ENCODE measurements around the gene CATSPERD.
"Not testable (repeated sequence)": the region's sequence is repeated elsewhere in the genome, so short reads cannot be mapped to it uniquely, and the experiment has no call there.

CATSPERD gene

DNA sequence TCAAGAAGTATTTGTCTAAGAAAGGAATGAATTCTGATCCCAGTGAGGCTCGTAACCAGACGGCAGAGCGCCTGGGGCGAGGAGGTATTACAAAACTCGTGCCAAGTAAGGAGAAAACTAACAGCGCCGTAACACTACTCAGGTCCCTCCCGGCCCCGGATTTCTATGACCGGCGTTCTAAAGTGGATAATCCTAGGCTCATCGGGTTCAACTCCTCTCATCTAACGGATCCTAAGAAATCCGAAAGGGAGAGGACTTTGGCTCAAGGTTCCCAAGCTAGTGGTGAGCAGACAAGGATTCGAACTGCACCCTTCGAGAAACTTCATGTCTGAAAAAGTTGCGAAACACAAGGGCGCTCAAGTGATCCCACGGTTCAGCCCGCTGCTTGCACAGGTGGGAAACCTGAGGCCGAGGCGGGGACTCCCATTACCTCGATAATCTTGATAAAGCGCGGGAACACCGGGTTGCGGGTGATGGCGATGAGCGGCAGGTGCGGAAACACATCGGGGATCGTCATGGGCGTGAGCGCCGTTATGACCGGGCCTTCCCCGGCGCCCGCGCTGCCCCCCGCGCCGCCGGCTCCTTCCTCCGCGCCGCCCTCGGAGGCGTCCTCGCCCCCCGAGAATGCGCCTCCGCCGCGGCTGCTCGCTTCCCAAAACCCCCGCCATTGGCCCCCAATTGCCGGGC, 1.0 kb upstream of the CATSPERD start:
- DNase-seq (ENCODE audit: low read depth in 2 of 2): no peak

DNA sequence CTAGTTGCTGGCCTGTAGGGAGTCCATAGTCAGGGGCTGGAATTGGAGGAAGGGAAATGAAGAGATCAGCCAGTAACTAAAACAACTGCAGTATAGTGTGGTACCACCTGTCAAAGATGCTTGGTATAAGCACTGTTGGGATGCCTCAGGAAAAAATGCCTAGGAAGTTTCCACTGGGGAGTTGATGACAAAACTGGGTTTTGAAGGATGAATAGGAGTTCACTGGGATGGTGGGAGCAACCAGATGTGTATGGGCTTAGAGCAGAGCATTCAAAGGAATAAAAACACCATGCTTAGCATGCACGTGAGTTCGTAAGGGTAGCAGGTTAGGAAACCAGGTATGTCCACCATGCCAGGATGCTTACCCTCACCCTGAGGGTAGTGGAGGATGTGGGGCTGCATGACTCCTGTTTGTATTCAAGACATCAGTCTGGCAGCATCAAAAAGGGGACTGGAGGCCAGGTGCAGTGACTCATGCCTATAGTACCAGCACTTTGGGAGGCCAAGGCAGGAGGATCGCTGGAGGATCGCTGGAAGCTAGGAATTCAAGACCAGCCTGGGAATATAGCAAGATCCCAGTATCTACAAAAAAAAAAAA, 7.1 kb downstream of the CATSPERD start:
- DNase-seq (ENCODE audit: low read depth in 2 of 2): no peak

DNA sequence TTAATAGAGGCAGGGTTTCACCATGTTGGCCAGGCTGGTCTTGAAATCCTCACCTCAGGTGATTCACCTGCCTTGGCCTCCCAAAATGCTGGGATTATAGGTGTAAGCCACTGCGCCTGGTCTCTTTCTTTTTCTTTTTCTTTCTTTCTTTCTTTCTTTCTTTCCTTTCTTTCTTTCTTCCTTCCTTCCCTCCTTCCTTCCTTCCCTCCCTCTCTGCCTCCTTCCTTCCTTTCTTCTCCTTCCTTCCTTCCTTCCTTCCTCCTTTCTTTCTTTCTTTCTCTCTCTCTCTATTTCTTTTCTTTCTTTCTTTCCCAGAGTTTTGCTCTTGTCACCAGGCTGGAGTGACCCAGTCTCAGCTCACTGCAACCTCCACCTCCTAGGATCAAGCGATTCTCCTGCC, 12.7 kb downstream of the CATSPERD start:
- DNase-seq (ENCODE audit: low read depth in 2 of 2): not testable (repeated sequence)

DNA sequence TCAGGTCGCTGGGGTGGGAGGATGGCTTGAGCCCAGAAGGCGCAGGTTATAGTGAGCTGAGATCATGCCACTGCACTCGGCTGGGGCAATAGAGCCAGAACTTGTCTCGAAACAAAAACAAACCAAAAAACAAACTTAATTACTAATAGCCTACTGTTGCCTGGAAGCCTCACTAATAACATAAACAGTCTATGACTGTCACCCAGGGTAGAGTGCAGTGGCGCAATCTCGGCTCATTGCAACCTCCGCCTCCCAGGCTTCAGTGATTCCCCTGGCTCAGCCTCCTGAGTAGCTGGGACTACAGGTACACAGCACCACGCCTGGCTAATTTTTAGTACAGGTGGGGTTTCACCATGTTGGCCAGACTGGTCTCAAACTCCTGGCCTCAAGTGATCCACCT, 18.0 kb downstream of the CATSPERD start:
- no peak for DNase-seq (ENCODE audit: low read depth in 2 of 2)

- DNase-seq (ENCODE audit: low read depth in 2 of 2): no peak
Measured at GRCh38 chr19:5742051-5742450, 21.6 kb downstream of the CATSPERD start.

DNA sequence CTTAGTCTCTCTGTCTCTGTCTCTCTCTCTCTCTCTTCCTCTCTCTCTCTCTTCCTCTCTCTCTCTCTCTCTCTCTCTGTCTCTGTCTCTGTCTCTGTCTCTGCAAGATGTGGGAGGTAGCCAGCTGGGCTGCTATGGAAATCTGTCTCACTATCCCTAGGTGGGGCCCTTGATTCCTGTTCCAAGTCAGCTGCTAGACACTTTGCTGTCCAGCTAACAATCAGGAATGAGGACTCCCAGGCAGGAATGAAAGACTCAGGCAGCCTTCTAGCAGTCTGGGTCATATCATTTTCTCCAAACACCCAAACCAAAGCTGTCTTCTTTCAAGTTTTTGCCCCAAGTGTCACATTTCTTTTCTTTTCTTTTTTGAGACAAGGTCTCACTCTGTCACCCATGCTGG, 23.2 kb downstream of the CATSPERD start:
- DNase-seq (ENCODE audit: low read depth in 2 of 2): no peak

DNA sequence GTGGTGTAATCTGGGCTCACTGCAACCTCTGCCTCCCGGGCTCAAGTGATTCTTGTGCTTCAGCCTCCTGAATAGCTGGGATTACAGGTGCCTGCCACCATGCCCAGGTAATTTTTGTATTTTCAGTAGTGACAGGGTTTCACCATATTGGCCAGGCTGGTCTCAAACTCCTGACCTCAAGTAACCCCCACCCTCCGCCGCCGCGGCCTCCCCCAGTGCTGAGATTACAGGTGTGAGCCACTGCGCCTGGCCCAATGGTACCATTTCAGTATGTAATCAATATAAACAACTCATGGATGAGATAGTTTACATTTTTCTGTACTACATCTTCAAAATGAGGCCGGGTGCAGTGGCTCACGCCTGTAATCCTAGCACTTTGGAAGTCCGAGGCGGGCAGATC, 24.6 kb downstream of the CATSPERD start:
- not testable (repeated sequence) for DNase-seq (ENCODE audit: low read depth in 2 of 2)

GRCh38 chr19:5748920-5749319, 28.5 kb downstream of the CATSPERD start:
- DNase-seq (ENCODE audit: low read depth in 2 of 2): not testable (repeated sequence)

- no peak for DNase-seq (ENCODE audit: low read depth in 2 of 2)
Measured at GRCh38 chr19:5749505-5749904, 29.1 kb downstream of the CATSPERD start.

DNA sequence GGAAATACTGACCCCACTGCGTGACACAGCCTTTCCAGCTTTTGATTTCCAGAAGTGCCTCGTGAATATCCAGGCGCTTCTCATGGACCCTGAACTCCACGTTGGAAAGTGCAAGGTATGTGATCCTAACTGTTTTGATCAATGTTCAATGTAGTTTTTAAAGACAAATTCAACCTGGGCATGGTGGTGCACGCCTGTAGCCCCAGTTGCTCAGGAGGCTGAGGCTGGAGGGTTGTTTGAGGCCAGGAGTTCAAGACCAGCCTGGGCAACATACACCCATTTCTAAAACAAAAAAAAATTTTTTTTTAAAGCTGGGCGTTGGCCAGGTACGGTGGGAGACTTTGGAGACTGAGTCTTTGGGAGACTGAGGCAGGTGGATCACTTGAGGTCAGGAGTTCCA, 31.3 kb downstream of the CATSPERD start:
- DNase-seq (ENCODE audit: low read depth in 2 of 2): no peak

GRCh38 chr19:5753743-5754142, 33.3 kb downstream of the CATSPERD start:
- no peak for DNase-seq (ENCODE audit: low read depth in 2 of 2)

DNA sequence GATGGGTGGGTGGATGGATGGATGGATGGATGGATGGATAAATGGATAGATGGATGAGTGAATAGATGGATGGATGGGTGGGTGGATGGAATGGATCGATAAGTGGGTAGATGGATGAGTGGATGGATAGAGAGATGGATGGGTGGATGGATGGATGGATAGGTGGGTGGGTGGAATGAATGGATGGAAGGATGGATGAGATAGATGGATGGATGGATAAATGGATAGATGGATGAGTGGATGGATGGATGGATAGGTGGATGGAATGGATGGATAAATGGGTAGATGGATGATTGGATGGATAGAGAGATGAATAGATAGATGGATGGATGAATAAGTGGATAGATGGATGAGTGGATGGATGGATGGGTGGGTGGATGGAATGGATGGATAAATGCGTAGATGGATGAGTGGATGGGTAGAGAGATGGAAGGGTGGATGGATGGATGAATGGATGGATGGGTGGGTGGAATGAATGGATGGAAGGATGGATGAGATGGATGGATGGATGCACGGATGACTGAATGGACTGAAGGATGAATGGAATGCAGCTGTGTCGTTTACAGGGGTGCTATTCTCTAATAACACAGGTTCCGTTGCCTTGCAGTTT, 42.3 kb downstream of the CATSPERD start:
- no peak for DNase-seq (ENCODE audit: low read depth in 2 of 2)

DNA sequence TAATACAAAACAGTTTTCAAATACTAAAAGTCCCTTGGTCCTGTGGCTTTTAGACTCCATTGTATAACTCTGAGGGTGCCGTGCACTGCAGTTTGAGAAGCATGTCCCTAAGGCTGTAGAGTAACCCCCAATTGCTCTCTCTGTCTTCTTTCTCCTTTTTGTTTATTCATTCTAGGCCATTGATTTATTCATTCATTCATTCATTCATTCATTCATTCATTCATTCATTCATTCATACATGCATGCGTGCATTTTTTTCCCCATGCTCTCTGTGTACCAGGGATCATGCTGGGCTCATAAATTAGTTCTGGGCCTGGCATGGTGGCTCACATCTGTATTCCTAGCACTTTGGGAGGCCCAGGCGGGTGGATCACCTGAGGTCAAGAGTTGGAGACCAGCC, 44.8 kb downstream of the CATSPERD start:
- no peak for DNase-seq (ENCODE audit: low read depth in 2 of 2)

DNA sequence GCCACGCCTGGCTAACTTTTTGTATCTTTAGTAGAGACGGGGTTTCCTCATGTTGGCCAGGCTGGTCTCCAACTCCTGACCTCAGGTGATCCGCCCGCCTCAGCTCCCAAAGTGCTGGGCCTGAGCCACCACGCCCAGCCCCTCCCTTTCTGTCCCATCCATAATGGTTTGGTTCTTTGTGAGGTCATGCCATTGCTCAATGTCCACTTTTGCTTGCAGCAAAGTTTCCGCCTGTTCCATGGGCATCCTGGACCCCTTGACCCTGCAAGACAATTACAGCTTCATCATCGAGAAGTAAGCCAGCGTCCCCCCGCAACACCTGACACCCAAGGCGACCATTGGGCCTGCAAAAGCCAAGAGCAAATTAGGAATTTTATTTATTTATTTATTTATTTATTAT, 47.5 kb downstream of the CATSPERD start:
- DNase-seq (ENCODE audit: low read depth in 2 of 2): no peak

- DNase-seq (ENCODE audit: low read depth in 2 of 2): no peak
Measured at GRCh38 chr19:5772416-5772815, 52.0 kb downstream of the CATSPERD start.

- no peak for DNase-seq (ENCODE audit: low read depth in 2 of 2)
Measured at GRCh38 chr19:5773276-5773675, 52.8 kb downstream of the CATSPERD start.

GRCh38 chr19:5774921-5775320, 54.5 kb downstream of the CATSPERD start:
- no peak for DNase-seq (ENCODE audit: low read depth in 2 of 2)

GRCh38 chr19:5775668-5776309, 55.4 kb downstream of the CATSPERD start:
- no peak for DNase-seq (ENCODE audit: low read depth in 2 of 2)

DNA sequence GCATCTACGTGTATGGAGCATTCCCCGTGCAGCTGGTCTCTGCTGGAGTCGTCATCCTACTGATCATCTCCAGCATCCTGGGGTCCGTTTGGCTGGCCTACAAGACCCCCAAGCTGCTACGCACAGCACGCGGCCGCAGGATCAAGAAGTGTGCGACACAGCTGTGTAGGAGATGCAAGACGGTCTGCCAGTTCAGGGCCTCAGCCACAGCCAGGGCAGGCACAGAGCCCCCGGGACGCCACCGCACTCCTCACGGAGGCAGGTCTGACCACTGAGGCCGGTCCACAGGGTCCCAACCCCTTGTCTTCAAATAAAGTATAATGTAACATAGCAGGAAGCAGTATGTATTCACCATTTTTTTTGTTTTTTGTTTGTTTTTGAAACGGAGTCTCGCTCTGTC, 58.0 kb downstream of the CATSPERD start:
- DNase-seq (ENCODE audit: low read depth in 2 of 2): no peak

DNA sequence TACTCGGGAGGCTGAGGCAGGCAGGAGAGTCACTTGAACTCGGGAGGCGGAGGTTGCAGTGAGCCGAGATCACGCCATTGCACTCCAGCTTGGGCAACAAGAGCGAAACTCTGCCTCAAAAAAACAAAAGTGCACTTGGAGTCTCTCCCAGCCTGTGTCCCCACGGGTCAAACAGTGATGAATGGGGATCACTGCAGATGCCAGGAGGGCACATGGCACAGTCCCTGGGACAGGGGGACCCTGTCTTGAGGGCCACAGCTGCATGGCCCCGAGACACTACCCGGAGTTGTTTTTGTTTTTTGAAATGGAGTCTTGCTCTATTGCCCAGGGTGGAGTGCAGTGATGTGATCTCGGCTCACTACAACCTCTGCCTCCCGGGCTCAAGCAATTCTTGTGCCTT, 60.5 kb downstream of the CATSPERD start:
- not testable (repeated sequence) for DNase-seq (ENCODE audit: low read depth in 2 of 2)

DNA sequence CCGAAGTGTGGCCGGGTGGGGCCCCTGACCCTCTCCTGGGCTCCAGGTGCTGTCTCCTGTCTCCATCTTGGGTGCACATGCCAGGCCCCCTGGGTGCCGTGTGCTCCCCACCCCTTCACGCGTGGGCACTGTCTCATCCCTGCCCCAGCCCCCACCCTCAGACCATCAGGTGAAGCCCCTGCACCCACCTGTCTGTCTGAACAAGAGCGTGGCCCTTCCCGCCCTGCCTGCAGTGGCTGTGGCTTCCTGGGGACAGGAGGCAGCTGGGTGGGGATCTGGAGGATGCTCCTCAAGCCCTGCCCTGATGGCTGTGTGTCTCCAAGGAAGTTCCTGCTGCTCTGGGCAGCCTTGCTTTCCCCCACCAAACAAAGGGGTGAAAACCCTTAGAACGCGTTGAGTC, 61.9 kb downstream of the CATSPERD start:
- DNase-seq (ENCODE audit: low read depth in 2 of 2): no peak

DNA sequence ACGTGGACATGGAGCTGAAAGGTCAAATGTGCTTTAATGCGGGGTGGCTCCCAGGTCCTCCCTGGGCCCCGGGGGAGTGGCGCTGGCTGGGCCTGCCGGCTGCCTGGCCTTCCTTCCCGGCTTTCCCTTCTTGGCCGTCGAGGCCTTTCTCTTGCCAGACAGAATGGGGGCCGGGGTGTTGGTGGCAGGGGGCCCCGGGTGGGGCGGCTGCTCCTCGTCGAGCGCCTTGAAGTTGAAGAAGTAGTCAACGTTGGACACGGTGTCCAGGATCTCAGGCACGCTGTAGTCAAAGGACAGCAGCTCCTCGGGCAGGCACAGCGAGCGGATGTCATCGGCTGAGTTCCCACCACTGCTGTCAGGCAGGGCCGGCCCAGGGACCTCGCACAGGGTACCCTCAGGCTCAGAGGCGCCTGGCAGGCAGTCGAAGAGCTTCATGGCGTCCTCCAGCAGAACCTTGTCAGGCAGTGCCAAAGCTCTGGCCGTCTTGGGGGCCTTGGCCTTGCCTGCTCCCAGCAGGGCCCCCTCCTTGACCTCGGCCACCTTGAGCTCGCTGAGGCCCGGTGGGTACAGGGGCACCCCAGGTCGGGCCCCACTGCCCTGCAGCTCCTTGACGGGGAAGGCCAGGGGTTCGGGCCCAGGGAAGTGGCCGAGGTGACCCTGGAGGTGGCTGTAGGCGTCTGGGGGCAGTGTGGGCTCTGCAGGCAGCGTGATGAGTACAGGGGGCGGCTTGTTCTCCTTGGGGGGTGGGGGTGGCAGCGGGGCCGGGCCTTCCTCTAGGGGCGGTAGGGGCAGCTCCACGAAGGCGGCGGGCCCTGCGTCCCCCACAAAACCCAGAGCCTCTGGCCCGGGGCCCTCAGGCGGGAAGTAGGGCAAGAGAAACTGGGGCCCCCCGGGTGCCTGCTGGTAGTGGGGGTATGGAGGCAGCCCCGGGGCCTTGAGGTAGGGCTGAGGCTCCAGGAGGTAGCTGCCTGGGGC, 62.8 kb downstream of the CATSPERD start:
- no peak for DNase-seq (ENCODE audit: low read depth in 2 of 2)

Measured in activated CD8-positive, alpha-beta memory T cell treated with anti-CD3 and anti-CD28 coated beads for 4 hours (primary cell).